ENCODE results near the gene GYS2. TPM values are rescaled to one million over a fixed set of nuclear protein-coding genes. Genes with fewer than 3 reads are reported as not detected.
A peak's percentile ranks its signal among the peaks of the same experiment; 100 is the strongest.

Gene GYS2
- total RNA-seq, 1 donor from 2014 or later = 0.08 TPM

- Mint-ChIP-seq H3K27ac (ENCODE audit: unreplicated experiment) (no peak overlapping the region), H3K36me3 (ENCODE audit: low read depth, unreplicated experiment) (no peaks in the 10 kb centered on the region), H3K4me3 (ENCODE audit: unreplicated experiment) (no peak overlapping the region), H3K4me1 (ENCODE audit: unreplicated experiment) (peaks cover 11% of the 10 kb centered on the region), H3K9me3 (ENCODE audit: unreplicated experiment) (no peaks in the 10 kb centered on the region), H3K27me3 (ENCODE audit: unreplicated experiment) (no peaks in the 10 kb centered on the region)
- TF ChIP-seq CTCF (IDR thresholded peaks at IDR 0.05; ENCODE audit: unreplicated experiment) = no peak
- no peak for DNase-seq (ENCODE audit: low spot score)
These were observed 101.8 kb downstream of the GYS2 start for GRCh38 chr12:21502872-21503271.

DNA sequence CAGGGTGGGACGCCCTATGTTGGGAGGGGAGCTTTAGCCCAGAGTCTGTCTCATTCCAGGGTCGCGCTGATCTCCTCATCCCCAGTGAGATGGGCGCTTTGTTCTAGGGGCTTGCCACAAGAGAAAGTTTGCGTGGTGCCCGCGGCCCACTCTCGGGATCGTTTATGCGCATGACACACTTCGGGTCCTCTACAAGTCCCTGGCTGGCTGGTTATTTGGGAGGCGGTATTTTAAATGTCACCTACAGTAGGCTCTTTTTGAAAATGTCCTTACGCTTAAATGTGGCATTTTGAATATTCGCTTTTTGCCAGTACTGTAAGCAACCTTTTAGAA, 102.5 kb downstream of the GYS2 start:
- DNase-seq (ENCODE audit: low spot score) = no peak
- Mint-ChIP-seq H3K4me1 (ENCODE audit: unreplicated experiment) (peaks cover 11% of the 10 kb centered on the region), H3K4me3 (ENCODE audit: unreplicated experiment) (no peak overlapping the region), H3K36me3 (ENCODE audit: low read depth, unreplicated experiment) (peaks cover 5% of the 10 kb centered on the region), H3K27ac (ENCODE audit: unreplicated experiment) (no peak overlapping the region), H3K27me3 (ENCODE audit: unreplicated experiment) (no peaks in the 10 kb centered on the region), H3K9me3 (ENCODE audit: unreplicated experiment) (no peaks in the 10 kb centered on the region)
- TF ChIP-seq CTCF (IDR thresholded peaks at IDR 0.05; ENCODE audit: unreplicated experiment) = no peak

DNA sequence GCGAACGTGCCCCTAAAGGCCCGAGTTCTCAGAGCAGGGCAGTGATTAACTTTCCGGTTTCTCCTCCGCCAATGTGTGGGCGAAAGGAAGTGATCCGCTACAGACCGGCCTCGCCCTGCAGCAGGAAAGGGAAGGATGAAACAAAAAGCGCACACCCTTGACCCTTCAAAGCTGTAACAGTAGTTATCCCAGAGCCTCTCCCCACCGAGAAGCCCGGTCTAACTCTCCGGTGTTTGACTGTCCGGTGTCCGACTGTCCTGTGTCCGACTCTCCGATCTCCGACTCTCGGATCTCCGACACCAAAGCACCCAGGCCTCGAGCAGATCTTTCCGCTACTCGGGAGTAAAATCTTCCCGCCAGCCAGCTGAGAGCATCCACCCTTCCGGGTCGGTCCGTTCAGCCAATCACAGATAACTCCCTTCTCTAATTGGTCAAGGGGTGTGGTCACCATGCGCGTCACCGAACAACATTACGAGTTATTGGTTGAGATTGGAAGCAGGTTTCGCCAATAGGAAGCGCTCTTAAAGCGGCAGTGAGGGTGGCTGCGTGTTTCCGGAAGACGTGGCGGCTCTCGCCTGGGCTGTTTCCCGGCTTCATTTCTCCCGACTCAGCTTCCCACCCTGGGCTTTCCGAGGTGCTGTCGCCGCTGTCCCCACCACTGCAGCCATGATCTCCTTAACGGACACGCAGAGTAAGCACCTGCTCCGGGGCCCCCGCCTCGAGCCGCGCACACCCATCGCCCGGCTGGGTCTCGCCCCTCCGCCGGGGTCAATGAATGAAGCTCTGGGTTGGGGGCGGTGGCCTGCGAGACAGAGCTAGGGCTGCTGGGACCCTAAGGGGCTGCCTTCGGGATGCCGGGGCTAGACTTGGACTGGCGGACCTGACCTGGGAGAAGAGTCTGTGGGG, 103.1 kb downstream of the GYS2 start, which contains the start of the genes GOLT1B and RECQL:
Gene GOLT1B, plus strand, starts transcription at position 532 of the 906 bp plus-strand sequence. Its CDS starts 135 bp downstream, at position 667.
Gene RECQL, minus strand, starts transcription at position 378 of the 906 bp plus-strand sequence. CDS start 2,065 bp downstream, outside the sequence.
- H3K27ac Mint-ChIP-seq (ENCODE audit: unreplicated experiment) = no peak within 1 kb of the TSS
- peaks cover 9% of the 10 kb centered on the region for H3K36me3 Mint-ChIP-seq (ENCODE audit: low read depth, unreplicated experiment)
- peak; percentile 83 for DNase-seq (ENCODE audit: low spot score)
- no peaks in the 10 kb centered on the region for H3K9me3 Mint-ChIP-seq (ENCODE audit: unreplicated experiment)
- H3K4me1 Mint-ChIP-seq (ENCODE audit: unreplicated experiment) = peaks cover 11% of the 10 kb centered on the region
- no peak for TF ChIP-seq CTCF (IDR thresholded peaks at IDR 0.05; ENCODE audit: unreplicated experiment)
- no peak within 1 kb of the TSS for H3K4me3 Mint-ChIP-seq (ENCODE audit: unreplicated experiment)
- H3K27me3 Mint-ChIP-seq (ENCODE audit: unreplicated experiment) = no peaks in the 10 kb centered on the region

DNA sequence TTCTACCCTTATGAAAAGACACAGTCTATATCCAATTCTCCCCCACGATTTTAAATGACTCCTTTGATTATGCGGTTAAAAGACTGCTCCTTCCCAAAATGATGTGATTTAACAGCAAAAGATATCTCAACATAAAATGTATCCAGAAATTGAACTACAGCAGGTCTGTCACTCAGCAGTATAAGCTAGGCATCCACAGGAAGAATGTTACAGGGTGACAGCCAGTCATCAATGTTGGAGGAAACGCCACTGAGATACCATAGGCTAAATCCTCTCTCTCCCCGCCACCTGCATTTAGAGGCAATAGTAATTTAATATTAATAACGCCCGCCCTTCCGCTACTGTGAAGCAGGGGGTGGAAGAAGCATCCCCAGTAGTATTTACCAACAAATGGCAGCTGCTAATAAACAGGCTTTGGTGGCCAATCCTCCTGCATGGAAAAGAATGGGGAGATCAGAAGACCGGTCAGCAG, 103.8 kb downstream of the GYS2 start:
- no peak for DNase-seq (ENCODE audit: low spot score)
- H3K9me3 Mint-ChIP-seq (ENCODE audit: unreplicated experiment) = no peaks in the 10 kb centered on the region
- no peaks in the 10 kb centered on the region for H3K27me3 Mint-ChIP-seq (ENCODE audit: unreplicated experiment)
- no peak overlapping the region for H3K27ac Mint-ChIP-seq (ENCODE audit: unreplicated experiment)
- no peak overlapping the region for H3K4me3 Mint-ChIP-seq (ENCODE audit: unreplicated experiment)
- H3K36me3 Mint-ChIP-seq (ENCODE audit: low read depth, unreplicated experiment) = peaks cover 13% of the 10 kb centered on the region
- H3K4me1 Mint-ChIP-seq (ENCODE audit: unreplicated experiment) = peaks cover 11% of the 10 kb centered on the region
- TF ChIP-seq CTCF (IDR thresholded peaks at IDR 0.05; ENCODE audit: unreplicated experiment) = no peak

DNA sequence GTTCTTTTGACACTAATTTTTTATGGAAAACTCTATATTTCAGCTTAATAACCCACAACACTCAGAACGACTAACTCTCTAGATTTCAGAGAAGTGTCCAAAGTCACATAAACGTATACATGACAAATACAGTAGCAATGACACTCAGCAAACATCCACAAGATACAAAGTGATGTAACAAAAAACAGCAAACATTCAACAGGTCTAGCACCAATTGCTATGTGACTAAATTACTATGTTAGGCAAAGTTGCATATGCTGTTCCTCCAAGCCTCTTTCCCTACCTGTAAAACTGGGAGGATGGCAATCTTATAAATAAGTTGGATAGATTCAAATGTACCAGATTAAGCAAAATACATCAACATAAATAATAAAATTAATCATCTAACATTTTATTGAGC, 104.9 kb downstream of the GYS2 start:
- TF ChIP-seq CTCF (IDR thresholded peaks at IDR 0.05; ENCODE audit: unreplicated experiment) = no peak
- Mint-ChIP-seq H3K4me3 (ENCODE audit: unreplicated experiment) (no peak overlapping the region), H3K27ac (ENCODE audit: unreplicated experiment) (no peak overlapping the region), H3K27me3 (ENCODE audit: unreplicated experiment) (no peaks in the 10 kb centered on the region), H3K9me3 (ENCODE audit: unreplicated experiment) (no peaks in the 10 kb centered on the region), H3K36me3 (ENCODE audit: low read depth, unreplicated experiment) (peaks cover 20% of the 10 kb centered on the region), H3K4me1 (ENCODE audit: unreplicated experiment) (peaks cover 11% of the 10 kb centered on the region)
- DNase-seq (ENCODE audit: low spot score) = no peak
